ENCODE results near the gene IRF2BP1. TPM values are rescaled to one million over a fixed set of nuclear protein-coding genes. Genes with fewer than 3 reads are reported as not detected.

The IRF2BP1 gene
- total and polyA plus RNA-seq, 2 of the 13 experiments (the other 11 are each of a cell fraction or from before 2014, with no cell fraction given): 4.3 to 14.3 TPM

GRCh38 chr19:45881909-45882528 is 3.9 kb downstream of the IRF2BP1 start (continued):
- TF ChIP-seq ZNF781 (CRISPR knock-in tag; IDR thresholded peaks at IDR 0.05; ENCODE audit: borderline replicate concordance, not compliant biosample characterization) (no peak), RARG (CRISPR knock-in tag; IDR thresholded peaks at IDR 0.05; ENCODE audit: low read depth) (peak; percentile 43; the same call in 1 of the 2 replicates), ARID5B (CRISPR knock-in tag; IDR thresholded peaks at IDR 0.05) (peak; percentile 64), ZSCAN25 (CRISPR knock-in tag; IDR thresholded peaks at IDR 0.05) (peak; percentile 63; the same call in 1 of the 2 replicates), ZNF552 (CRISPR knock-in tag; IDR thresholded peaks at IDR 0.05; ENCODE audit: borderline replicate concordance) (no peak), ZNF343 (CRISPR knock-in tag; IDR thresholded peaks at IDR 0.05) (no peak), DMAP1 (CRISPR knock-in tag; IDR thresholded peaks at IDR 0.05) (0 out of 2 replicates have a peak, but pooled peaks have one; percentile 8), PRMT3 (CRISPR knock-in tag; IDR thresholded peaks at IDR 0.05; ENCODE audit: borderline replicate concordance, low read depth) (0 out of 2 replicates have a peak, but pooled peaks have one; percentile 6), MEIS1 (CRISPR knock-in tag; IDR thresholded peaks at IDR 0.05; ENCODE audit: borderline replicate concordance) (peak; percentile 14; the same call in 1 of the 2 replicates), PBX3 (CRISPR knock-in tag; IDR thresholded peaks at IDR 0.05; ENCODE audit: borderline replicate concordance) (no peak), ZNF17 (CRISPR knock-in tag; IDR thresholded peaks at IDR 0.05) (no peak), SUZ12 (IDR thresholded peaks at IDR 0.05; ENCODE audit: low read depth, low read length) (no peak), ZNF564 (CRISPR knock-in tag; IDR thresholded peaks at IDR 0.05) (no peak)

Data from HepG2 (cell line).